ENCODE results near the gene IL17RA.

IL17RA gene

GRCh38 chr22:17117400-17117799 is 32.6 kb downstream of the IL17RA start:
- no peak overlapping the region for H2AFZ ChIP-seq (ENCODE audit: low read length)
- no peaks in the 10 kb centered on the region for H3K9me3 ChIP-seq (ENCODE audit: low read length)
- H3K36me3 ChIP-seq (ENCODE audit: insufficient read depth, low read length), result no peaks in the 10 kb centered on the region
- H3K27ac ChIP-seq (ENCODE audit: low read depth, low read length, poor library complexity, severe bottlenecking), result no peak overlapping the region
- H3K4me1 ChIP-seq (ENCODE audit: insufficient read depth, low read length, severe bottlenecking), result no peaks in the 10 kb centered on the region
- H3K9ac ChIP-seq (ENCODE audit: low read length), result no peak overlapping the region
- no peaks in the 10 kb centered on the region for H3F3A ChIP-seq (ENCODE audit: insufficient read depth, low read length)
- H3K4me2 ChIP-seq (ENCODE audit: low read length), result no peak overlapping the region
- H4K20me1 ChIP-seq (ENCODE audit: insufficient read depth, low read length), result no peaks in the 10 kb centered on the region
- H3K4me3 ChIP-seq (ENCODE audit: low read depth, low read length, poor library complexity, severe bottlenecking), result no peak overlapping the region
- H3K79me2 ChIP-seq (ENCODE audit: insufficient read depth, low read length), result no peaks in the 10 kb centered on the region
- 0 out of 2 replicates have a peak, but pooled peaks cover 4% of the 10 kb centered on the region for H3K27me3 ChIP-seq (ENCODE audit: insufficient read depth, low read length)
- H3K9me2 ChIP-seq (ENCODE audit: low read depth, low read length), result no peaks in the 10 kb centered on the region
- TF ChIP-seq EZH2 (IDR thresholded peaks at IDR 0.05; ENCODE audit: borderline replicate concordance, low read length), result no peak
- no peak for TF ChIP-seq CTCF (IDR thresholded peaks at IDR 0.05; ENCODE audit: low read length)

GRCh38 chr22:17117890-17118289 is 33.1 kb downstream of the IL17RA start:
- TF ChIP-seq EZH2 (IDR thresholded peaks at IDR 0.05; ENCODE audit: borderline replicate concordance, low read length) (no peak), CTCF (IDR thresholded peaks at IDR 0.05; ENCODE audit: low read length) (no peak)
- Histone ChIP-seq H2AFZ (ENCODE audit: low read length) (no peak overlapping the region), H3K79me2 (ENCODE audit: insufficient read depth, low read length) (no peaks in the 10 kb centered on the region), H3K27ac (ENCODE audit: low read depth, low read length, poor library complexity, severe bottlenecking) (no peak overlapping the region), H4K20me1 (ENCODE audit: insufficient read depth, low read length) (no peaks in the 10 kb centered on the region), H3K4me1 (ENCODE audit: insufficient read depth, low read length, severe bottlenecking) (no peaks in the 10 kb centered on the region), H3K27me3 (ENCODE audit: insufficient read depth, low read length) (0 out of 2 replicates have a peak, but pooled peaks cover 4% of the 10 kb centered on the region), H3K36me3 (ENCODE audit: insufficient read depth, low read length) (no peaks in the 10 kb centered on the region), H3K9me2 (ENCODE audit: low read depth, low read length) (no peaks in the 10 kb centered on the region), H3F3A (ENCODE audit: insufficient read depth, low read length) (no peaks in the 10 kb centered on the region), H3K4me2 (ENCODE audit: low read length) (no peak overlapping the region), H3K9me3 (ENCODE audit: low read length) (no peaks in the 10 kb centered on the region), H3K4me3 (ENCODE audit: low read depth, low read length, poor library complexity, severe bottlenecking) (no peak overlapping the region), H3K9ac (ENCODE audit: low read length) (no peak overlapping the region)

DNA sequence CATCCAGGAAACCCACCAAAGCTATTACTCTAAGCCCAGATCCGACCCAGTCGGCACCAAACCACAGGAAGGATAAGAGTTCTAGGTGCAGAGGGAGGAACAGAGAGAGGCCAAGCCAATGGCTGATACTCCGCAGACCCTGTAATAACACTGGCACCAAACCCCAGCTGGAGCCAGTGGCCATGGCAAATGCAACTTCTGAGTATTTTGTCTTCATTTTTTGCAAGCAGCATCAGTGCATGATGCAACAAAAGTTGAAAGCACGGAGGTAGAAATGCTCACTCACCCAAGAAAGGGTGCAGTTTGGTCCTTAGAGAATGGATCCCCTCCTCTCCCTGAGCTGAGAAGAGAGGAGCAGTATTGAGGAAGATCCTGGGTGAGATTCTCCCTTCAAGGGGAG is 33.5 kb downstream of the IL17RA start:
- no peaks in the 10 kb centered on the region for H3K4me1 ChIP-seq (ENCODE audit: insufficient read depth, low read length, severe bottlenecking)
- 0 out of 2 replicates have a peak, but pooled peaks cover 4% of the 10 kb centered on the region for H3K27me3 ChIP-seq (ENCODE audit: insufficient read depth, low read length)
- no peak overlapping the region for H3K4me2 ChIP-seq (ENCODE audit: low read length)
- H3K9me2 ChIP-seq (ENCODE audit: low read depth, low read length), result no peaks in the 10 kb centered on the region
- H3K9me3 ChIP-seq (ENCODE audit: low read length), result no peaks in the 10 kb centered on the region
- H3K4me3 ChIP-seq (ENCODE audit: low read depth, low read length, poor library complexity, severe bottlenecking), result no peak overlapping the region
- H2AFZ ChIP-seq (ENCODE audit: low read length), result no peak overlapping the region
- H3K9ac ChIP-seq (ENCODE audit: low read length), result no peak overlapping the region
- no peaks in the 10 kb centered on the region for H3K36me3 ChIP-seq (ENCODE audit: insufficient read depth, low read length)
- H3K27ac ChIP-seq (ENCODE audit: low read depth, low read length, poor library complexity, severe bottlenecking), result no peak overlapping the region
- no peaks in the 10 kb centered on the region for H4K20me1 ChIP-seq (ENCODE audit: insufficient read depth, low read length)
- no peaks in the 10 kb centered on the region for H3K79me2 ChIP-seq (ENCODE audit: insufficient read depth, low read length)
- TF ChIP-seq EZH2 (IDR thresholded peaks at IDR 0.05; ENCODE audit: borderline replicate concordance, low read length), result no peak
- no peak for TF ChIP-seq CTCF (IDR thresholded peaks at IDR 0.05; ENCODE audit: low read length)
- H3F3A ChIP-seq (ENCODE audit: insufficient read depth, low read length), result no peaks in the 10 kb centered on the region

All from OCI-LY1 (cell line).